HG03196 (cell line): Measurements from ENCODE around the gene CFAP100.

ENCODE experiments used
- ATAC-seq: cut with Tn5 transposase; IDR thresholded peaks from one replicate; pipeline ENCODE4 v1.9.1; 2021; ENCODE audit not compliant: unreplicated experiment

CFAP100 gene

DNA sequence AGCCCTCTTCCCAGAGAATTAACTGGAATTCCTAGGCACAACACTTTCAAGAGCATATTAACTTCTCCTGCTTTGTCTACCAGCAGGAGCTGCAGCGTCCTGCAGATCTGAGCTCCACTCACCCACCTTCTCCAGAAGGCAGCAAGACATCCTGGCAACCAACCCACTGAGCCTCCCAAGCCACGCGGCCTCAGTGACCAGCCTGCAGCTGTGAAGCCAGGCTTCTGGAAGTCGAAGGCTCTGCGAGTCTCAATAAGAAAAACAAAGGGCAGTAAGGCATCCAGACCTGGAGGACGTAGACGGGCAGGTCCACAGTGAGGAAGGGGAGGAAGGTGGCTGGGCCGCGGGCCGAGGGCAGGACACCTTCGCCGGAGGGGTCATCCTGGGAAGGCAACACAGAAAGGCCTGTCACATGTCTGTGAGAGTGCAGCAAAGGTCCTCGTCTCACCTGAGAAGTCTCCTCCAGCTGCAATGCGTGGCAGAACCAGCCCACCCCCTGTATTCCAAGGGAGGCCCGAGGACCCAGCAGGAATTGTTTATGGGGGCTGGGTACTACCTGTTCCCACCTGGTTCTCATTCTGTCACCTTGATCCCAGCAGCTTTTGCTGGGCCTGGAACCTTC lies 44.7 kb downstream of the CFAP100 start:
- no peak for ATAC-seq

DNA sequence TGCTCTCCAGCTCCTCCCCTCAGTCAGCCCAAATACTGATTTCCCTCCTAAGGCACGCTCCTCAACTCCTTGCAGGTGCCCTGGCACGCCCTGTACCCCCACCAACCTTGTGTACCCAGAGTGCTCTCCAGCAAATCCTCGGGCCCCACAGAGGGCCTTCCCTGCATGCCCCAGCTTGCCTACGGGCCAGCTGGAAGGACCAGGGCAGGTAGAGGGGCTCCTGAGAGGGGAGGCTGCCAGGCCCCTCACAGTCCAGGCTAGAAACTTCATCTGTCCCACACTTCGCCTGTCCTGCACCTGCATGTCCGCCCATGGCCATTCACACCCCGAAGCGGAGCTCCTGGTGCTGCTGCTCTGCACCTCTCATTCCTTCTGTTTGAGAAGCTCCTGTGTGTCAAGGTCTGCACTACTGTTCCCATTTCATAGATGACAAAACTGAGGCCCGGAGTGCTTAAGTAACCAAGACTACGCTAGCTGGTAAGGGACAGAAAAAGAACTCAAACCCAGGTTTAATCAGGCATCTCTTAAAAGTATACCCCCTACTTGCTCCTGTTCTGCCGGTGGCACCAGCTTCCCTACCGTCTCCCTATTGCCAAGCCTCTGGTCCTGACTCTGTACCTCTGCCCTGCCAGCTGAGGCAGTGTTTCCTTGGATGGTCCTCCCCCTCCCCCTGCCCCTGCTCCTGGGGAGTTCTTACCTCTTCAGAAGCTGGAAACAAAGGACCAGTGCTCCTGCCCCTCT lies 45.4 kb downstream of the CFAP100 start:
- no peak for ATAC-seq

DNA sequence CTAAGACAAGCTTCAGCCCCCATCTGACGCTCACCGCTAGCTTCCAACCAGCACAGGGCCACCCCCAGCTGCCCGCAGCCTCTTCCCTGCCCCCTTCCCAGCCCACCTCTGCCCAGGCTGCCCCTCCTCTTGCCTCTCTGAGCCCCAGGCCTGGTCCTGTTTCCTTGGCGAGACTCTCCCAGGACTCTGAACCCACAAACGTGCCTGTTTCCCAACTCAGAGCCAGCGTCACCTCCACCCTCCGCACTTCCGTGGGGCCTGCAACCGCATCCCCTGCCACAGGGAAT lies 45.9 kb downstream of the CFAP100 start:
- no peak for ATAC-seq

DNA sequence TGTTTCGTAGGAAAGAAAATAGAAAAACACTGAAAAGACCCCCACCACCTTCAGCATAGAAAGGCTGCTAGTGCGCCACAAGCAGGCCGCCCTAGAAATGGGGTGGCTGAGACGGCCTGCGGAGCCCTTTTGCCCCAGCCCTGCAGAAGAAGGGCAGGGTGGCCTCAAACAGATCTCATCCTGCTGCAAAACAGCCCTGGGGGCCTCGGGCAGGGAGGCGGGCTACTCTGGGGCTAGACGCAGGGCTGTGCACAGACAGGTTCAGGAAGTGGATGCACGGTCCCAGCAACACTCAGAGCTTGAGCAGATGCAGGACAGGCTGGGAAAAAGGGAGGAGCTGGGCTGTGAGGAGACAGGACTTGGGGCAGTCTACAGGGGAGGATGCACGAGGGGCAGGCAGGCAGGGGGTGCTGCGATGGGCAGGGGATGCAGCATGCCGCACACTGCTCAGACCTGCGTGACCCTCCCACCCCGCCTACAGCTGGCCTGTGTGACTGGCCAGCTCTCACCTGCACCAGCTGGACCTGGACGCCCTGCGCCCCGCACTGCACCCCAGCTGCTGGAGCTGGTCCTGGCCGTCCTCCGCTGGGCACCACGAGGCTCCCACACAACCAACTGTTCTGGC lies 46.7 kb downstream of the CFAP100 start:
- no peak for ATAC-seq

DNA sequence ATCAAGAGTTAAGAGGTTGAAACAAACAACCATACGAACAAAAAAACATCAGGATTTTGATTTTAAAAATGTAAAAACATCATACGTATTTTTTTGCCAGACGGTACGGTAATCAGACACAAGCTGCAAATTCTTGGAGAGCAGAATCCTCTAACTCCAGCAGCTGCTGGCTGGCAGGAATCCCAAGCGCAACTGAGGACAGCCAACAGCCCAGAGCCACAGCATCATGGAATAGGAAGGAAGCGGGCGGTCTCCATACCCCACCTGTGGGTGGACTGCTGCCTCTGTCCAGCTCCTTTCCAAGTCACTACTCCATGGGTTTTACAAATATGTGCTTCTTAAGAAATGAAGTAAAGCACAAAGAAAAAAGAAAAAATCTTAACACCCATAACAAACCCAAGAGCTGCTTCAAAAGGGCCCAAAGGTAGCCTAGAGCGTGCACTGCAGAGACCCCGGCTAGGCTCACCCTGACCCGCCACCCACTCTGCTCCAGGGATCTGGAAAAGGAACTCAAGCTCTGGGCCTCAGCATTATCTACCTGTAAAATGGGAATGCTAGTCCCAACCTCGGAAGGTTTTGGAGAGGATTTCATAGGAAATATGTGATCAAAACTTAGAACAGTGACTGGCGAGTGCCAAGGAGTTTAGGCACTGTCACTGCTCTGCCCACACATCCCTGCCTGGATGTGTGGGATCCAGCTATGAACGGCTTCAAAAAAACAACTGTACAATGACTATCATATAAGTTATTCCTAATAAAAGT lies 47.6 kb downstream of the CFAP100 start:
- no peak for ATAC-seq

DNA sequence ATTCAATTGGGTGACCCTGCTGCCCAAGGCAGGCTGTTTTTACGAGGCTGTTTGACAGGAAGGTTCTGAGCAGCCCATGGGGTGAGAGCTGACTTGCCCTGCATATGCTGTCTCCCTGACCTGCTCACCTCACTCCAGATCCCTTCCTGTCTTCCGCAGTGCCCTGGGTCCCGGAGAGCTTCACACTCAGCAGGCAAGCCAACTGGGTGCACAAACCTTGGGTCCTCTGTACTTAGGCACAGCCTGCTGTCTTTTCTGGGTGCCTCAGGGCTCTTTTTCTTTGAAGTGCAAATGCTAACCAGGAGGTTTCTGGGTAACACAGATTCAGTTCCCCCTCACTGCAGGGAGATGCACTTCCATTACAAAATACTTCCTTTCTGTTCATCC lies 48.1 kb downstream of the CFAP100 start:
- no peak for ATAC-seq

DNA sequence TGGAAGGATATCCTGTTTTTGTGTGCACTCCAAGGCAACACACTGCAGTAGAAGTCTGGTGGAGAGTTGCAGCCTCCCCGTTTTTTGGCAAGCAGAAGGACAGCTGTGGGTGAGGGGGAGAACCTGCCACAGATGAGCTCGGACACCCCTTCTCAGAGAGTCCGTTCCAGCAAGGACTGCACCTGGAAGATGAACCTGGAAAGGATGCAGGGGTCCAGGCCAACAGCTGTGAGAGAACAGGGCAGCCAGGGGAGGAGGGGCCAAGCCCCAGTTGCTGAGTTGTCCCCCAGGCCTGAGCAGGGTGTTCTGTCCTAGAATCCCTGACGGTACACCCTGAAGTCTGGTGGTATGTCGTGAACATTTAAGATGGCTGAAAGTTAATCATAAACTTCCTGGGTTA lies 50.8 kb downstream of the CFAP100 start:
- no peak for ATAC-seq

DNA sequence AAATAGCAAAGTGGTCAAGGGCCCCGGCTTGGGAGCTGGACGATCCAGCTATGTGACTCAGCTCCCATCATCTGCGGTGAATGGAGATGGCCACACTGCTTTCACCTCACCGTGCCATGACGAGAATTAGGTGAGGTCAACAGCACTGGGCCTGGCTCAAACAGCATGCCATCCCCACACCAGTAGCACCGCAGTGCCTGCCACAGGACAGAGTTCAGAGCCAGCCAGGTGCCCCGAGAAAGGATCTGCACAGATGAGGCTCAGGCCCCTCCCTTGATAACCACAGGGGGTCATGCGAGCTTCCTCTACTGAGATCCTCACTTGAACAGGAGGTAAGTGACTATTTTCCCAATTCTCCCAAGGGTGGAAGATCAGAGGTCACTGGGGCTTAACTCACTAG lies 51.6 kb downstream of the CFAP100 start:
- ATAC-seq, result no peak

DNA sequence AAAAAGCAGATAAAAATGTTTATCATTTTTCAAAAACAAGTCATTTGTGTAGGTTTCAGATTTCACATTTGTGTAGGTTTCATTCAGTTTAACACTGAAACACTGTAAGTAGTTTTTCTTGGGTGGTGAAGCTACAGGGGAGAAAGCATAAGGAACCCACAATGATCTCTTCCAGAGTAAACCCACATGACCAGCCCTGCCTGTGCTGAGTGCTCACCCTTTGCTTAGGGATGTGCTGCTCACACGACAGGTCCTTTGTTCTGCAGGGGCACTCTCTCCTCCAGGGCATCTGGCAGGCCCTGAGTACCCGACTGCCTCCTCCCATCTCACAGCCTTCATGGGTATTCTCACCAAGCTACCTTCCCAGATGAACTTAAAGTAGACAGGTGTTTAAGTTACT lies 52.1 kb downstream of the CFAP100 start:
- ATAC-seq, result no peak

DNA sequence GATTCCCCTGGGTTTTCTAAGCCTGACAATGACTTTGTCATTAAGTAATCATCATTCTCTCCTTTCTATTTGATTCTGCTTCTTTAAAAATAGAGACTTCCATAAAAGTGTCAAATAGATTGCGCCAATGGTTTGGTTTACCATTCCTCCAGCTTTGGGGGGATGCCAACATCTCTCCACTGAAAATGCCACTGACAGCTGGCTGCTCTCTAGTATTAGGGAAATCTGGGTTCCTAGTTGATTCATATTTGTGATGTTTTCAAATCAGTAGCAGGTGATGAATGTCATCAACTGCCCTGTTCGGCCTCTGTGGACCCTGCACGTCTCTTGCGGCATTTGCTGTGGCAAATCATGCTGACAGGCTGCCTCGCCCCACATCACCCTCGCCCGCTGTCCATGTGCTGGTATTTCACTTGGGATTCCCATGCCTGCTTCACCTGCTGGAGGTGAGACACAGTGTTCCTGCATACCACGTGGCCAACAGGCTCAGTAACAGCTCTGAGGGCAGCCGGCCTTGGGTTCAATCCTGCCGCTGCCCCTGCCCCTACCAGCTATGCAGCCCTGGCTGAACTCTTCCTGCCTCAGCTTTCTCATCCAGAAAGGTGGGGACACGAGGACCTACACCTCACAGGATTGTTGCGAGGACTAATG lies 52.9 kb downstream of the CFAP100 start:
- no peak for ATAC-seq

DNA sequence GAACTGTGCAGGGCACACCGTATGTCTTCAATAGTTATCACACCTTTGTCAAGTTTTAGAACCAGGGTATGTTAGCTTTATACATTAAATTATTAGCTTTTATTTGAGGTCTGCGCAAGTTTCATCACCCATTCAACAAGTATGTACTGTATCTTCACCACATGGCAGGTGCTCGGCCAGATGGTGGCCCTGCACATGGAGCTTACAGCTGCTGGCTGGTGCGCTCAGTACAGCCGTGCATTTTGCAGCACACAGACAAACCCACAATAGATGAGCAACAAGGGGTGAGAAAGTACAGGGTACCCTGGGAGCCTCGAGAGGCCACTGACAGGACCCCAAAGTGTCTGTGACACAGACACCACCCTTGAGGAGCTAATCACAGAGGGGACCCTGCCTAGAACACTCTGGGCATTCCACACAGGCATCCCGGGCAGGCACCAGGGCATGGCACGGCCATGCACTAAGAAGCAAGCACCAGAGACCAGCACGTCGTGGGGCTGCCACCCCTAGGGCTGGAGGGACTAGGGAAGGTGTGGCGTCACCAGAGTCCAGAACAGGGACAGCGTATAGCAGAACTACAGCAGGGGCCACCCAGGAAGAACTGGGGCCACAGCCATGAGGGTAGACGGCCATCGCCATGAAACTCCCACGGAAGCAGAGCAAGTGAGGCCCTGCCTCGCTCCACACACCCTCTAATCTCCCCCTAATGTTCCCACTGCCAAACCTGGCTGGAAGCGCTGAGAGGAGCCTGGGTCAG lies 53.6 kb downstream of the CFAP100 start:
- ATAC-seq, result no peak

DNA sequence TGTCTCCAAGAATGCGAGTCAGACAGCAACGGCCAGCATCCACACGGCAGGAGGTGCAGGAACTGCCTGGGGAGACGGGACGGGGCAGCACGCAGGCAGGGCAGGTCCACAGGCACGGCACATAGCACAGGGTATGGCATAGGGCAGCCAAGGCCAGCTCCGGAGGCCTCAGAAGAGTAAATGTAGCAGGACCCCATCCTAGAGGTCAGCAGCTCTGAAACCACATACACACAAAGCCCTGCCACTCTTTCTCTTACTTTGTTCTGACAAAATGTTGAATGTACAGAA lies 54.1 kb downstream of the CFAP100 start:
- no peak for ATAC-seq

DNA sequence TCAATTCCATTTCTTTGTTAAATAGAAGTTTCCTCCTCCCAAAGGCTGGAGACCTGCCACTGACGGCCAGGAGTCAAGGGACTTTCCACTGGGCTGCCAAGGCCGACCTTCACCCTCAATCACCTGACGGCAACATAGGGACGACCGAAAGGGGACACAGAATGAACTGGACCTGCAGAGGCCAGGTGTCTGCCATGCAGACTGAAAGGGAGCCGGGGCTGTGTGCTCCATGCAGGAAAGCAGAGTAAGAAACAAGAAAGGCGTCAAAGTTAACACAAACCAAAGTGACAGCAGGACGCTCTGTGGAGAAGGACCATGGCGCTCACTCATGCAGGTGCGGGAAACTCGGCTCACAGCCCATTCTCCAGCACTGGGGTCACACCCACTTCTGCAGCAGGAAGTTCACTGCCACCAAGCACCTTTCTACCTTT lies 54.9 kb downstream of the CFAP100 start:
- no peak for ATAC-seq

DNA sequence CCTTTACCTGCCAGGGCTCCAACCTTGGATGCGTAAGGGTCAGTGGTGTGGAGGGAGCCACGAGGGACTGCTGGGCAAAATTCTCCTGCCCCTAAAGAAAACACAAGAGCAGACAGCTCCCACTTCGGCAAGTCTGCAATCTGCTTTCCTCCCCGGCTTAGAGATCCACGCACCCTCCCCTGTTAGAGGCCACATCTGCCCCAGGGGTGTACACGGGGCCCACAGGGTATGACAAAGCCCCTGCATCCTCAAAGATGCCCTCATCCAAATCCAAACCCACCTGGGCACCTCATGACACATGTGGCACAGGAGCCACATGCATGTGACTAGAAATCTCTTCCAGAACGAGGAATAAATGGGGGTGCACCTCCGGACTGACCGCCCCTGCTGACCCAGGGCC lies 55.5 kb downstream of the CFAP100 start:
- no peak for ATAC-seq

DNA sequence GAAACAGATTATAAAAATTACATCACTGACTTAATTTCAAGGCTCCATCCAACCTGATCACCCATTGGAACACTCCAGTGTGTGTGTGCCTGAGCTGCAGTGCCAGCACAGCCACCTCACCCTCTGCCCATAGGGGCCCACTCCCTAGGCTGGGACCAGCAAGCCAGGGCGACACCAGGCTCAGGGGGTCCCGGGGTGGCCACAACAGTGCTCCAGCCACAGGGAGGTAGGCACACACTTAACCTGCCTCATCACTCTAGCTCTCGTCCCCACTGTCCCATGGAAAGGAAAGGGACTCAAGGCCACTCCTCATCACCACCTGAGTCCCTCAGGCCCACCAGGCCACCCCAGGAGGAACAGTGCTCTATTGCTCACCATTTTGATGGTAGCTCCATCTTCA lies 56.0 kb downstream of the CFAP100 start:
- no peak for ATAC-seq

DNA sequence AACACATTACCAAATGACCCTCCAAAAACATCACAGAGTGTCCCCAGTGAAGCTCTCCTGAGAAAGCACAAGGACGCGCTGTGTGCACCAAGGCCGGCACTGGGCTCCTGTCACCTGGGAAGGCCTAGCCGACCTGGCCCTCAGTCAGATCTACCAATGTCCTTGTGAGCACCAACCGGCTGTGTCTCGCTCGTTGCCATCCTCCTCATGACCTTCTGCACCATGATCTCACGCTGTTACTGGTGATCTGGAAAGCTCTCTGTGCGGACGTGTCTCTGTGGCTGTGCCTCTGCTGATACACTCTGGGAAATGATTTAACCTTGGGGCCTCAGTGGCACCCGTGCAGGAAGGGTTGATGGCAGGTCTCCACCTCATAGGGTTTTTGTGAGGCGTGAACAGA lies 56.8 kb downstream of the CFAP100 start:
- ATAC-seq, result no peak

DNA sequence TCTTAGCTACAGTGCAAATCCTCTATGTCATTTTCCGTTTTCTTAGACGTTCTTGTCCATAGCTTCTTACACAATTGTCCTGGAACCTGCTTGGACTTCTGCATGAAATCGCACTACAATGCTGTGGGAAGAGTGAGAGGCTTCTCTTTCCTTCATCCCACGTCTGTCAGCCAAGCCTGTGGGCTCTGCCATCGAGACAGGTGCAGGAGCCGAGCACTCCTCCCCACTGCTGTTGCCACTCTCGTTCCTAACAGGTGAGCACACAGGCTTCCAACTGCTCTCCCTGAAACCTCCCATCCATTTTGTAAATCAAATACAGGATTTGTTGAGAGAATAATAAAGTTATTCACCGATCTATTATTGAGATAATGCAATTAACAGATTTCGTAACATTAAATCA lies 57.5 kb downstream of the CFAP100 start:
- no peak for ATAC-seq

DNA sequence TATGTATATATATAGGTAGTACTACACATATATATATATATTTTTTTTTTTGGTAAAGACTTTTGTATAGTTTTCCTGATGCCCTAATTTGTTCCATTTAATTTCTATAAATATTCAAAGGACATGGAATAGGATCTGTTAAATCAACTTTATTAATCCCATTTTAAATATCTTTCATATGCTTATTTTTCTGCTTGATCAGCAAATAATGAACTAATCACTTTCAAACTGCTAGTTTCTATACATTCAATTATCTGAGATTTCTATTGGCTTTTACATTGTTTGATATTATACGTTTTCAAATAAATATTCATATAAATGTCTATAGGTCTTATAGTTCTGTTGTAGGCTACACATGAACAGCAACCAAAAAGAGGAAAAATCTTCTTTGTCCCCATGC lies 59.3 kb downstream of the CFAP100 start:
- no peak for ATAC-seq

DNA sequence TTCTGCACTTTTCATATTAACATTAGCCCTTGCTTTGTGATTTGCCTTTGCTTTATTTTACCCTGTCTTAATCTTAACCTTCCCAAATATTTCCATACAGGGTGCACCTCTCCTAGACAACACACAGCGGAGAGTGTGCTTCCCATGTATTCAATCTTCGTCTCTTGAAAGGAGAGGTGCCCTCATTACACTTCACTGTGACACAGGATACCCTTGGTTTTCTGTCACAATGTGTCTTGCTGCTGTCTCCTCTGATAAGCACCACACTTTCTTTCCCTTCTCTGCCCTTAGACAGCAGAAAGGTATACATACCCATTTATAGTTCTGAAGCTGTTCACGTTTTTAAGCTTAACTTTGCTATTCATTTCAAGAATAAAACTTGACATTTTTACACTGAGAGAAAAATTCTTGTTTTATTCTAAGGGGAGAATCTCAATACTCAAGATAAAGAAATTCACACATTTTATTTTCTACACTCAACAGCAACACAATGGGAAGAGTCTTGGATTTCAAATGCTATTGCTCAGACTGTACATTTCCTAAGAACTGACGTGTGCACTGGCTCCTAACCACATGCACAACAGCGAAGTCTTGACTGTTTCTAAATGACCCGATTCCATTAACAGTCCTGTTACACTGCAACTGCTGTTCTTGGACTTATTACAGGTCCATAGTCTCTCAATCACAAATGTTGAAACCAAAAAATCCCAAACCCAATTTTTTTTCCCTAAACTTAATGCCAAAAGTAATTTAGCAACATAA lies 59.9 kb downstream of the CFAP100 start:
- ATAC-seq, result no peak

DNA sequence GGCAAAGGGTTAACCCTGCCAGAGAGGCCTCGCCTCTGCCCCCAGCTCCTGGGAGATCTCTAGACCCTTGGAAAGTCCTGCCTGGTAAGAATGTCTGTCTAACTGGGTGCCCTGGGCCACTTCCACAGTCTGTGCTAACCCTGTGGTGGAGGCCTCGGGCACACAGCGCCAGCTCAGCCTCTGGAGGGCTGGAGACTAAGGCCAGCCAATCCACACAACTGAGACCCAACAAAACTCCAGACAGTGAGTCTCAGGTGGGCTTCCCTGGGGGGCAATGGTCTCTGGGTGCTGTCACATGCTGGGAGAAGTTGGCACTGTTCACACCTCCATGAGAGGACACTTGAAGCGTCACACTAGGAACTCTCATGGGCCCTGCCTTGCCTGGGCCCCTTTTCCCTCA lies 61.5 kb downstream of the CFAP100 start:
- ATAC-seq, result no peak
